ENCODE results near the gene MACROH2A1. TPM values are rescaled to one million over a fixed set of nuclear protein-coding genes. Genes with fewer than 3 reads are reported as not detected.

The MACROH2A1 gene
- total RNA-seq: 100 to 1,000 TPM; 100 to 104 TPM
- polyA plus RNA-seq: 100 to 1,000 TPM; 112 to 181 TPM

- ChIA-PET POLR2A (ENCODE audit: partially characterized antibody) (interaction anchor here (0.7 to 0.8 kb wide), 2 partner anchors 8 to 14 kb away, joined by 3 to 4 read pairs; no protein-coding TSS in a partner anchor), CTCF (ENCODE audit: partially characterized antibody) (no interaction called here)
- Mint-ChIP-seq H3K36me3 (peaks cover 5% of the 10 kb centered on the region in 2 donors), H3K27me3 (peaks cover 1 to 6% of the 10 kb centered on the region in 2 donors), H3K4me1 (peaks cover 26 to 61% (median 42%) of the 10 kb centered on the region in 4 donors), H3K4me3 (peak within 1 kb of the TSS; percentile 87 to 94 (median 89)), H3K9me3 (peaks cover 0 to 2% (median 0%) of the 10 kb centered on the region in 8 donors), H3K27ac (peak within 1 kb of the TSS; percentile 77 to 93 (median 92))
- Histone ChIP-seq H3K36me3 (ENCODE audit: insufficient read depth, low read length) (no peaks in the 10 kb centered on the region), H3K9me3 (ENCODE audit: control insufficient read depth in 1 of 2, low read length in 2 of 2) (no peaks in the 10 kb centered on the region), H3K4me1 (ENCODE audit: insufficient read depth, low read length) (peaks cover 45% of the 10 kb centered on the region), H3K4me3 (ENCODE audit: low read length in 2 of 2) (peak within 1 kb of the TSS; percentile 55 to 76), H3K27me3 (ENCODE audit: insufficient read depth, low read length) (no peaks in the 10 kb centered on the region), H3K27ac (ENCODE audit: low read depth, low read length) (peak within 1 kb of the TSS; percentile 64)
- intact Hi-C loops (cut with micrococcal nuclease): no loop called here
- DNase-seq: peak; percentile 73 to 81 (median 79)
Measured at GRCh38 chr5:135398855-135399793, at the start of gene MACROH2A1. TSS of gene MACROH2A1 (minus strand) at chr5:135399231. CDS start at chr5:135389093, 10,138 bp downstream.

DNA sequence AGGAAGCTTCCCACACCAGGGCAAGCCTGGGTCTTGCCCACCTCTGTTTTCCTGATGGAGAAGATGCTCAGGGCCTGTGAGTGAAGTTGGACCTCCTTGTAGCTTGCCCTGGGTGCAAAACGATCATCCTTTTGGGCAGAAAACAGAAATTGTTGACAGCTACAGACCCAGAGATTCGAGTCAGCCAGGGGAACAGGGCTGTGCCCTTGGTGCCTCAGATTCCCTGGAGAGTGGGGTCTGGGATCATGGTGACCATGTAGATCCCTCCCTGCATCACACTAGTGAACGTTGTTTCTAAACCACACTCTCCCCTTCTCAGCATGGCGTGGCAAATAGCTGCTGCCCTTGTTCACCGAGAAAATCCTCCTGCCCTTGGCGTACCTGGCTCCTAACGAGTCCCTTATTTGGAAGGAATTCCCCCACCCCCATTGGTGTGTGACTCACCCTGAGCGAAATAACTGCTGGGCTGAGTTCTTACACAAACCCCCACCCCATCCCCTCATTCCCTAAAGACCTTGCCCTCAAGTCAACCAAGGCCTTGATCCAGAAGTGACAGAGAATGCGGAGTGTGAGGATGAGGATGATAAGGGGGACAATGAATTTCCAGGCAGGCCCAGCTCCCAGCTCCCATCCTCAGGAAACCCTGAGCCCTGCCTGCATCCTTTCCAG is 49.2 kb upstream of the MACROH2A1 start:
- ChIA-PET CTCF (ENCODE audit: partially characterized antibody) (interaction anchor here (2.1 to 4.8 kb wide), 2 partner anchors 7 to 10 kb away, joined by 4 to 27 read pairs; no protein-coding TSS in a partner anchor), POLR2A (ENCODE audit: partially characterized antibody) (no interaction called here)
- intact Hi-C loops (cut with micrococcal nuclease): no loop called here

DNA sequence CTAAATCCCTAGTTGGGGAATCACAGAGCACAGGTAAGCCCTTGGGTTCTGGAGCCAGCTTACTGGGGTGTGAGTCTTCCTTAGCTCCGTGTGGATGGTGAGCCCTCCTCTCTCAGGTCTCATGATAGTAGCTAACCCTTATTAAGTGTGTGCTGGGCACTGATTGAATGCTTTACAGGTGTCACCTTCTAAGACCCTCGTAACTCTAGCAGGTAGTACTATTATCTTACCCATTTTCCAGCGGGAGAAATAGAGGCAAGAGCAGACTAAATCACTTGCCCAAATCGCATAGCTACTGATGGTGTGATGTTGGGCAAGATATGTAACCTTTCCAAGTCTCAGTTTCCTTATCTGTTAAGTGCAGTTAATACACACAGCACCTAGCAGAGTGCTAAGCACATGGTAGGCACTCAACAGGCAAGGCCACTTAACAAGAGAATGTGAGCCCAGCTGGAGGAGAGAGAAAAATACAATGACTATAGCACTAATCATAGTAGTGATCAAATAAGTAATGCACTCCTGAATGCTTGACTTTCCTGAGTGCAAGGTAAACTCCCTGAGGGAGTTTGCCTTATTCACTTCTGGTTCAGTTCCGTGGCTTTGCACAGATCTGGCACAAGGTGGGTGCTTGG is 48.4 kb upstream of the MACROH2A1 start, which contains the start of gene DCANP1:
TSS of gene DCANP1 (minus strand) at position 51 of the 632 bp plus-strand sequence. CDS start 240 bp downstream, outside the sequence.
- intact Hi-C loops (cut with micrococcal nuclease): no loop called here
- Mint-ChIP-seq H3K9me3 (no peaks in the 10 kb centered on the region), H3K4me3 (no peak within 1 kb of the TSS), H3K36me3 (no peaks in the 10 kb centered on the region), H3K4me1 (no peaks in the 10 kb centered on the region), H3K27ac (peak within 1 kb of the TSS in 1 of 7 donors; percentile 22), H3K27me3 (peaks cover 7 to 9% of the 10 kb centered on the region in 2 donors)
- Histone ChIP-seq H3K9me3 (ENCODE audit: control insufficient read depth in 1 of 2, low read length in 2 of 2) (no peaks in the 10 kb centered on the region), H3K27me3 (ENCODE audit: insufficient read depth, low read length) (no peaks in the 10 kb centered on the region), H3K4me1 (ENCODE audit: insufficient read depth, low read length) (no peaks in the 10 kb centered on the region), H3K4me3 (ENCODE audit: low read length in 2 of 2) (no peak within 1 kb of the TSS), H3K36me3 (ENCODE audit: insufficient read depth, low read length) (no peaks in the 10 kb centered on the region), H3K27ac (ENCODE audit: low read depth, low read length) (no peak within 1 kb of the TSS)
- CTCF ChIA-PET (ENCODE audit: partially characterized antibody): interaction anchor here (1.1 to 4.8 kb wide), 3 partner anchors 7 to 19 kb away, joined by 3 to 27 read pairs (median 4); no protein-coding TSS in a partner anchor
- POLR2A ChIA-PET (ENCODE audit: partially characterized antibody): no interaction called here
- DNase-seq: no peak

More for the DNA sequence above, 49.2 kb upstream of the MACROH2A1 start:
- no peak overlapping the region for H3K27ac ChIP-seq (ENCODE audit: low read depth, low read length)
- H3K4me1 ChIP-seq (ENCODE audit: insufficient read depth, low read length): no peaks in the 10 kb centered on the region
- no peak overlapping the region for H3K4me3 ChIP-seq (ENCODE audit: low read length in 2 of 2)
- H3K4me3 Mint-ChIP-seq: no peak overlapping the region
- DNase-seq: no peak
- H3K27ac Mint-ChIP-seq: no peak overlapping the region
- H3K27me3 ChIP-seq (ENCODE audit: insufficient read depth, low read length): no peaks in the 10 kb centered on the region
- H3K27me3 Mint-ChIP-seq: peaks cover 9 to 13% of the 10 kb centered on the region in 2 donors
- H3K9me3 Mint-ChIP-seq: no peaks in the 10 kb centered on the region
- no peaks in the 10 kb centered on the region for H3K36me3 ChIP-seq (ENCODE audit: insufficient read depth, low read length)
- H3K9me3 ChIP-seq (ENCODE audit: control insufficient read depth in 1 of 2, low read length in 2 of 2): no peaks in the 10 kb centered on the region
- no peaks in the 10 kb centered on the region for H3K4me1 Mint-ChIP-seq
- H3K36me3 Mint-ChIP-seq: no peaks in the 10 kb centered on the region

- H3K36me3 ChIP-seq (ENCODE audit: insufficient read depth, low read length): no peaks in the 10 kb centered on the region
- H3K27me3 Mint-ChIP-seq: peaks cover 7 to 8% of the 10 kb centered on the region in 2 donors
- no peaks in the 10 kb centered on the region for H3K27me3 ChIP-seq (ENCODE audit: insufficient read depth, low read length)
- no peak overlapping the region for H3K27ac ChIP-seq (ENCODE audit: low read depth, low read length)
- no peaks in the 10 kb centered on the region for H3K9me3 Mint-ChIP-seq
- intact Hi-C loops (cut with micrococcal nuclease): no loop called here
- POLR2A ChIA-PET (ENCODE audit: partially characterized antibody): no interaction called here
- no peak for DNase-seq
- H3K36me3 Mint-ChIP-seq: no peaks in the 10 kb centered on the region
- no peaks in the 10 kb centered on the region for H3K4me1 ChIP-seq (ENCODE audit: insufficient read depth, low read length)
- CTCF ChIA-PET (ENCODE audit: partially characterized antibody): interaction anchor here (1.1 to 4.8 kb wide), 4 partner anchors 8 to 21 kb away, joined by 3 to 27 read pairs (median 4); no protein-coding TSS in a partner anchor
- H3K4me1 Mint-ChIP-seq: no peaks in the 10 kb centered on the region
- no peak overlapping the region for H3K4me3 Mint-ChIP-seq
- H3K9me3 ChIP-seq (ENCODE audit: control insufficient read depth in 1 of 2, low read length in 2 of 2): no peaks in the 10 kb centered on the region
- no peak overlapping the region for H3K4me3 ChIP-seq (ENCODE audit: low read length in 2 of 2)
- no peak overlapping the region for H3K27ac Mint-ChIP-seq
Measured at GRCh38 chr5:135446615-135447014, 47.6 kb upstream of the MACROH2A1 start.

DNA sequence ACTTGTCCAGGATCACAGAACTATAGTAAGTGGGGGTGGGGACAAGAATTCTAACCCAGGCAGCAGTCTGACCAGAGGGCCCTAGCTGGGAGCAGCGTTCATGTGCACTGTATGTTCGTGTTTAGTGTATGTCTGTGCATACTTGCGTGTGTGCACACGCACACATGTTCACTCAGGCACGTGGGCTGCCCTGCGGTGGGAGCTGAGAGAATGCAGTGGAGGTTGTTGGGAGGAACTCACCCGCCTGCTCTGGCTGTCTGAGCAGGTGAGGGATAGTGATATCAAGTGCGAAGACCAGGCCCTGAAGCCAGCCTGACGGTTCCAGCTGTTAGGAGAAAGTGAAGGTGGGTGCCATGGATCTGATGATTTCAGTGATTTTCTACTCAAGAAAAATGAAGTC is 47.2 kb upstream of the MACROH2A1 start:
- intact Hi-C loops (cut with micrococcal nuclease): no loop called here

DNA sequence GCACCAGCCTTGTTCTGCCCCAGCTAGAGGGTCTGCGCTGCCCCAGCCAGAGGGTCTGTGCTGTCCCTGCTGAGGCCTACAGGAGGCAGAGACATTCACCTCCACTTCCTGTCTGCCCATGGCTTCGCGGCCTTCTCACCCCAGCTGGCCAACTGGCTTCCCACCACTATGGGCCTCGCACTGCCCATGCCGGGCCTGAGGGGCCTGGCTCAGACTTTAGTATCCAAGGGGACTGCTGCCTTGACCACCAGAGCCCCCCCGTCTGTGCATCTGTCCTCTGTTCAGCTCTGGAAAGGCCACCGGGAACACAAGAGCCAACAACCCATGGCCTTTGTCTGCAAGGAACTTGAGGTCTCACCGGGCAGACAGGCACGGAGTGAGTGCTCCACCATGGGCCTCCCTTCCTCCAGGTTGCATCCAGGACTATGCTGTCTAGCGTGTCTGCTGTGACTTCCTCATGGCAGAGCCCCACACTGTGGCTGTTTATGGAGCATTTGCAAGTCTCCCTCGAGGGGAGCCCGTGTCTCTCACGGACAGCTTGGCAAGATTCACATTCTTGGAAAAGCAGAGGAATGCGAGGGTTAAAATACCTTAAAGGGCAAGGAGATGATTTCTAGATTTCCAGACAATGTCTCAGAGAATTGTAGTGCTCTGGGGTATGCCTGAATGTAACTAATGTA is 46.4 kb upstream of the MACROH2A1 start:
- Histone ChIP-seq H3K27ac (ENCODE audit: low read depth, low read length) (no peak overlapping the region), H3K4me3 (ENCODE audit: low read length in 2 of 2) (no peak overlapping the region), H3K9me3 (ENCODE audit: control insufficient read depth in 1 of 2, low read length in 2 of 2) (no peaks in the 10 kb centered on the region), H3K27me3 (ENCODE audit: insufficient read depth, low read length) (no peaks in the 10 kb centered on the region), H3K36me3 (ENCODE audit: insufficient read depth, low read length) (no peaks in the 10 kb centered on the region), H3K4me1 (ENCODE audit: insufficient read depth, low read length) (no peaks in the 10 kb centered on the region)
- H3K4me1 Mint-ChIP-seq: no peaks in the 10 kb centered on the region
- CTCF ChIA-PET (ENCODE audit: partially characterized antibody): interaction anchor here (1.6 to 4.8 kb wide), 2 partner anchors 12 to 20 kb away, joined by 5 to 27 read pairs; no protein-coding TSS in a partner anchor
- peaks cover 3 to 10% of the 10 kb centered on the region in 2 donors for H3K27me3 Mint-ChIP-seq
- DNase-seq: no peak
- H3K27ac Mint-ChIP-seq: no peak overlapping the region
- intact Hi-C loops (cut with micrococcal nuclease): no loop called here
- H3K9me3 Mint-ChIP-seq: no peaks in the 10 kb centered on the region
- no peak overlapping the region for H3K4me3 Mint-ChIP-seq
- POLR2A ChIA-PET (ENCODE audit: partially characterized antibody): no interaction called here
- H3K36me3 Mint-ChIP-seq: no peaks in the 10 kb centered on the region

More for the DNA sequence above, 47.2 kb upstream of the MACROH2A1 start:
- no peaks in the 10 kb centered on the region for H3K4me1 Mint-ChIP-seq
- no peak overlapping the region for H3K4me3 Mint-ChIP-seq
- Histone ChIP-seq H3K4me1 (ENCODE audit: insufficient read depth, low read length) (no peaks in the 10 kb centered on the region), H3K27me3 (ENCODE audit: insufficient read depth, low read length) (no peaks in the 10 kb centered on the region), H3K36me3 (ENCODE audit: insufficient read depth, low read length) (no peaks in the 10 kb centered on the region), H3K4me3 (ENCODE audit: low read length in 2 of 2) (no peak overlapping the region), H3K27ac (ENCODE audit: low read depth, low read length) (no peak overlapping the region), H3K9me3 (ENCODE audit: control insufficient read depth in 1 of 2, low read length in 2 of 2) (no peaks in the 10 kb centered on the region)
- ChIA-PET CTCF (ENCODE audit: partially characterized antibody) (interaction anchor here (1.1 to 4.8 kb wide), 4 partner anchors 9 to 20 kb away, joined by 3 to 27 read pairs (median 4); no protein-coding TSS in a partner anchor), POLR2A (ENCODE audit: partially characterized antibody) (no interaction called here)
- H3K27ac Mint-ChIP-seq: peak overlapping the region in 1 of 7 donors; percentile 22
- no peaks in the 10 kb centered on the region for H3K9me3 Mint-ChIP-seq
- no peak for DNase-seq
- H3K27me3 Mint-ChIP-seq: peaks cover 7 to 9% of the 10 kb centered on the region in 2 donors
- no peaks in the 10 kb centered on the region for H3K36me3 Mint-ChIP-seq

Measured in CD4-positive, alpha-beta memory T cell (primary cell).